Hematopoietic multipotent progenitor cell treated with erythropoietin and hydrocortisone succinate and interleukin-3 and kit ligand, for 6 days (in vitro differentiated cells): ENCODE data around the gene MORC2.
A peak's percentile ranks its signal among the peaks of the same experiment; 100 is the strongest.

ENCODE experiments used
- DNase-seq: peaks from one replicate; pipeline ENCODE4 v3.0.0-alpha.2; 2015

The MORC2 gene

GRCh38 chr22:30885001-30885366 lies 83.6 kb downstream of the MORC2 start:
- no peak for DNase-seq

DNA sequence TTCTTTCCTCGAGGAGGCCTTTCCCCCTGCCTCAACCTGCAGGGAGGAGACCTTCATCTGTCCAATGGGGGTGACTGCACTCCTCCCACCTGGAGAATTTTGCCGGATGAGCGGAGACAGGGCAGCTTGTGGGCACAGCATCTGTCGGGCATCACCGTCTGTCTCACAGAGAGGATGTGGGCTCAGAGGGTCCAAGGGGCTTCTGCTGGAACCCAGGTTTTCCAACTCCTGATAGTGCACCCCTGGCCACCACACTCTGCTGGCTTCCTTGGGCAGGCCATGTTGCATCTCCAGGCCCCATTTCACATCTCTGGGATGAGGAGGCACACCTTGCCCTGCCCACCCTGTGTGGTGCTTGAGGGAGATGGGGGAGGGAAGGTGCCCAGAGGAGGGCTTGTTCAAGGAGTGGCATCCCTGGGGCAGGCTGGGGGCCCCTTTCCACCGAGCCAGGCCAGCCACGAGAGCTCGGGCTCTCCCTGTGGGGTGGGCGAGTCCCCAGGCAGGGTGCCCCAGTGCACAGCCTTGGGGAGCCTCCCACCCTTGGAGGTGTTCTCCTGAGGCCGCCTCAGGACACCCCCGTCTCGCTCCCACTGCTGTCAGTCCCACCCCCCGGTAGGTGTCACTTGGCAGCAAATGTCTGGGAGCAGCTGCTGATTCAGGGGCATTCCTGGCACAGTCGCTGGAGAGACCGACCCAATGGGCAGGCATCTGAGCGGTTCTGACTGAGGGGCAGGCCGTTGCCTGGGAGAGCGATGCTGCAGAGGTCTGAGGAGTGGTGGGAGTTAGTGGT lies 84.2 kb downstream of the MORC2 start:
- DNase-seq, result no peak

GRCh38 chr22:30883586-30884145 lies 84.9 kb downstream of the MORC2 start:
- no peak for DNase-seq

- DNase-seq, result peak; percentile 87
Observed at GRCh38 chr22:30882974-30883533, 85.5 kb downstream of the MORC2 start.

- peak; percentile 41 for DNase-seq
Observed at GRCh38 chr22:30882184-30882717, 86.3 kb downstream of the MORC2 start.

DNA sequence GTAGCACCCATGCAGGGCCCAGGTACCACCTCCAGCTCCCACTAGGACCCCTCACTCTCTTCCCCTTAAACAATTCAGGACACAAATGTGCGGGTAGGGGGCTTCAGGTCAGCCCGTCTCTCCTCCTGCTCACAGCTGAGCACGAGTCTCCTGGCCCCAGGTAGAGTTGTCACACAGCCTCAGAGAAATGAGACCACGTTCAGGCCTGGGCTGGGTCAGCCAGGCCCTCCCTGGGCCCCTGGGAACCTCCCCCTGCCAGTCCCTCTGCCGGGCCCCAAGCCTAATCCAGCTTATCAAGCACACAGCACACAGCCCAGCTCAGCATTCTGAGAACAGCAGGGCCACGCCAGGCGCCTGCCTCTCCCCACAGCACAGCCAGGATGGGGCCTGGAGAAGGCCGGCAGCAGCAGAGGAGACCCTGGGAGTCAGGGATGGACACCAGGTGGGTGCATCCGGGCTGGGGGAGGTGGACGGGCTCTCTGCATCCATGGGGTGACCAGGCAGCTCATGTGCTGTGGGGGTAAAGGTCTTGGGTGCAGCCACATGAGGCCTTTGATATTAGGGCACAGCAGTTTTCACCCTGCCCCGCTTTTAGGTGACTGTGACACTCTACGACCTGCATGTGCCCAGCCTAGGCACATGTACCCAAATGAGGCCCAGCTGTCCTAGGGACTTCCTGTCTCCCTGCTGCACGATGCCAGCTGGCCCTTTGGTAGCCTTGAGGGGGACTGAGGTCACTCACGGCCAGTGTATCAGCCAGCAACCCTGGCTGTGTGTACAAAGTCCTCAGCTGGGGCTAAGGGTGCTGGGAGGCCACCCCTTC lies 87.0 kb downstream of the MORC2 start:
- DNase-seq, result peak; percentile 95

- DNase-seq, result no peak
Observed at GRCh38 chr22:30880847-30881246, 87.7 kb downstream of the MORC2 start.

DNA sequence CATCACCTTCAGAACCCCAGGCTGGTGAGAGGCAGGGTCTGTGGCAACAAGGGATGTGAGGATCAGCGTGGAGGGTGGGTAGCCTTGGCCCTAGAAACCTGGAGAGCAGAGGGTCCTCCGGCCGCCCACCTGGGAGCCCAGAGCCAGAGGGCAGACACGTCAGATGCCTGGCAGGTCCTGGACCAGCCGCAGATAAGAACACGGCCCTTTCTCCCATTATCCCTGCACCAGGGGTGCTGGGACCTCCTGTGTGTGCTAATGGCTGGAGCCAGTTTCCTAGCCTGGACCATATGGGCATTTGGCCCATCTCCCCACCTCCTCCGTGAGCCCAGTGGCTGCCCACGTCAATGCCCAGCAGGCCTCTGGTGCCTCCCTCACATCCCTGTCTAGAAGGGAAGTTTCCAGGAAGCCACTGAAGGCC lies 88.4 kb downstream of the MORC2 start:
- DNase-seq, result no peak

- DNase-seq, result no peak
Observed at GRCh38 chr22:30879415-30879797, 89.2 kb downstream of the MORC2 start.

DNA sequence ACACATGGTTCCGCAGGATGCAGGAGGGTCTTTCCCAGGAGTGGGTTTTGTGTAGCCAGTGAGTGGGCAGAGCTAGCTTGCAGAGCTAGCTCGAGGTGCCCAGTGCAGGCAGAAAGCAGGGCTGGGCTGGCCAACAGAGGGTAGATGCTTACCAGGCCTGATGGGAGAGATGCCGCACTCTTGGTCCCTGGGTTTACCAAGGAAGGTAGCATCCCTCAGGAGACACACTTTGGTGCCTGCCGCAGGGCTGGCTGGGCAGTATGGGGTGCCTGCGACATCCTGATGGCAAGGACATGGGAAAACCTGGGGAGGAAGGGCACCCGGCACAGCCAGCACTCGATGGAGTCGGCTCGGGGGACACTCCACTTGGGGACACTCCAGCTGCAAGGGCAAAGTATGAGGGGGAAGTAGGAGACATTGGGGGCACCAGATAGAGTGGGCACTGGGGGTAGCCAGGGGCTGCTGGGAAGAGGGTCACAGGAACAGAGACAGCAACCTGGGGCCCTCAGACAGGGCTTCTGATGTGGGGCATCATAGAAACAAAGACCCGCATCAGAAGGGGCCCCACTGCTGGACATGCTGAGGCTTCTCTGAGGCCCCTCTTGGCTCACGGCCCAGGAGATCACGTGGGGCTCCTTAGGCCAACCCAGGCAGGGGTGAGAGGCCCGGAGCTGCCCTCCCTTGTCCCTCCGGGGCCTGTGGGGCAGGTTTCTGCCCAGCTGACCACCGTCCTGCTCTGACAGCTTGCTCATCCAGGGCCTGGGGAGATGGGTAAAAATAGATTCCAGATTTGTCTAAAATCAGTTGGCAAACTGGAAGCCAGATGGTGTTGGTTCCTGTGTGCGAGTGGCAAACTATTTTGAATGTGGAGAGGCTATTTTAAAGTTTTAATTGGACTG lies 89.8 kb downstream of the MORC2 start:
- DNase-seq, result no peak

- DNase-seq, result no peak
Observed at GRCh38 chr22:30877662-30878515, 90.7 kb downstream of the MORC2 start.

- DNase-seq, result peak; percentile 71
Observed at GRCh38 chr22:30876915-30877553, 91.5 kb downstream of the MORC2 start.

DNA sequence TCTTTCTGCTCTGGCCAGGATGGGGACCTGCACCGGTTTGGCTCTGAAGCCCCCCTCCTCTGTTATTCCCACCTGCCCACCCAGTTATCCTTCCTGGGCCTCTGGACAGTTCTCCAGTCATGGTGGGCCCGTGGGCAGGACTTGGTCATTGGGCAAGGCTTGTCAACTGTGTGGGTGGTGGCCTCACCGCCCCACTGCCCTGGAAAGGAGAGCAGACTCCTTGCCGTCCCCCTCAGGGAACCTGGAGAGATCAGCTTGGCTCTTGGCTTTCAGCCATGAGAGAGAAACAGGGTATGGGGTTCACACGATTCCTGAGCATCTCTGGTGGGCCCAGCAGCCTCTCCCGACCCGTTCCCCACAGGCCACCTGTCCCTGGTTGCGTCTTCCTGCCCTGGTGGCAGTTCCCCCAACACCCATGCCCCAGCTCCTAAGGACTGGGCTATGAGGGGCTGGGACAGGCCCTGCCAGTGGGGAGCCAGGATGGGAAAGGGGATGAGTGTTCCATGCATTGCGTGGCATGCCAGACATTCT lies 92.3 kb downstream of the MORC2 start:
- DNase-seq, result no peak

DNA sequence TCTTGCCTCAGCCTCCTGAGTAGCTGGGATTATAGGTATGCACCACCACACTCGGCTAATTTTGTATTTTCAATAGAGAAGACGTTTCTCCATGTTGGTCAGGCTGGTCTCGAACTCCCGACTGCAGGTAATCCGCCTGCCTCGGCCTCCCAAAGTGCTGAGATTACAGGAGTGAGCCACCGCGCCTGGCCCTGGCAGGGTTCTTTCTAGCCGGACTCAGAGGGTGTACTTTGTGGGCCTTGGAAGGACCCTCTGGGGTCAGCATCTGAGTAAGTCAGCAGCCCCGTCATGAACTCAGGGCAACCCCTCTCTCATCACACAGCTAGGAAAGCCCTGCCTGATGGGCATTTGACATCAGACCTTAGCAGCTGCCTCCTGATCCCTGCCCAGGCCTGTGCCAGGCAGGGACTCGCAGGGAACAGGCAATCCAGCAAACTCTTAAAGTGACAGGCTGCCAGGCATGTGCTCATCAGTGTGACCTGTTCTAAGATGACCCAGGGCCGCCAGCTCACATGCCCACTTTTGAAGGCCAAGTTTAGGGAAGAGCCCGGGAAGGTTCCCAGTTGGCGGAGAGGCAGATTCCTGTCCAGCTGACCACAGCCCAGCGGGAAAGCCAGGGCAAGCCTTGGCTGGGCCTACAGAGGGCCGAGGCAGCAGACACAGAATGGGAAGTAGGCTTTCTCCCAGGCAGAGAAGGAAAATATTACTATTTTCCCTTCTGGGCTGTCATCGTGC lies 92.9 kb downstream of the MORC2 start:
- DNase-seq, result no peak
